Cardiac muscle cell (in vitro differentiated cells and primary cell): Measurements from ENCODE around the gene C11orf52. TPM values are rescaled to one million over a fixed set of nuclear protein-coding genes. Genes with fewer than 3 reads are reported as not detected.
A peak's percentile ranks its signal among the peaks of the same experiment; 100 is the strongest.

Experiments
- DNase-seq, 2 donors: peaks; one replicate each; pipeline versions ENCODE4 v3.0.0 to v3.0.0-alpha.2; 2010 to 2017; ENCODE audit warnings: low read depth in 1 of 2, low spot score in 1 of 2
- H3K27ac ChIP-seq: fragments of 200-600 bp; sonication (generic); 2 replicates; pipeline ENCODE4 v1.5.1; 2016
- H3K27me3 ChIP-seq: fragments of 200-600 bp; sonication (generic); 2 replicates; pipeline ENCODE4 v1.6.0; 2016; ENCODE audit warnings: control low read depth
- H3K36me3 ChIP-seq: fragments of 200-600 bp; sonication (generic); 2 replicates; pipeline ENCODE4 v1.5.1; 2016; ENCODE audit warnings: control low read depth
- H3K4me1 ChIP-seq: fragments of 200-600 bp; sonication (generic); 2 replicates; pipeline ENCODE4 v1.8.1; 2017; ENCODE audit warnings: low read depth, mild to moderate bottlenecking, mixed run types
- H3K4me3 ChIP-seq: fragments of 200-600 bp; sonication (generic); 2 replicates; pipeline ENCODE4 v1.5.1; 2016; ENCODE audit warnings: mild to moderate bottlenecking
- H3K9me3 ChIP-seq: fragments of 200-600 bp; sonication (generic); 2 replicates; pipeline ENCODE4 v1.5.1; 2017; ENCODE audit warnings: low read depth, mild to moderate bottlenecking, control low read depth
- CTCF ChIP-seq: IDR thresholded peaks from 2 replicates; pipeline ENCODE4 v1.5.1; 2012; ENCODE audit warnings: low read depth, mild to moderate bottlenecking, low read length
- polyA plus RNA-seq: library from polyadenylated mRNA; unstranded; fragments of >200 nt; fragmentation: Nextera tagmentation; extraction: Ambion mirVana; gene quantifications from 2 replicates; pipeline ENCODE4 v1.2.1, GENCODE V29; 2016
- total RNA-seq: library from RNA; depleted of rRNA; stranded (reverse); fragments of >200 nt; gene quantifications from 2 replicates; pipeline ENCODE4 v1.2.3, GENCODE V29; 2016

C11orf52 gene
- total and polyA plus RNA-seq, 2 experiments from 2014 or later: 7.4 to 8.5 TPM

DNA sequence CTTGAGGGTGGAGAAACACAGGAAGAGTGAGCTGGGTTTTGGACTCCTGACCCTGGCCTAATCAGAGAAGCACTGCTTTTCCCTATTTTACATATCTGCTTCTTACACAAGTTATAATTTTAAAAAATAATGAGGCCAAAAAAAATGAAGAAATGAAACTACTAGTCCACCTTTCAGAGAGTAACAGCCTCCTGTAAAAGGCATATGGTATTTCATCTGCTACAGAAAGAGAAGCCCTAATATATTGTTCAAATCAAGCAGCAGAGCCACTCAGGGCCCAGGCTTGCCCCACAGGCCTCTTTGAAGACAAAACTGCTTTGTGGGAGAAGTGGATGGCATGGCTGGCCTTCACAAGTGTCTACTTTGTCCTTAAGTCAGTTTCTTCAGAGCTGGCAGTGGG is 28.4 kb downstream of the C11orf52 start:
- DNase-seq: no peak
- no peak overlapping the region for H3K4me3 ChIP-seq
- peaks cover 11% of the 10 kb centered on the region for H3K4me1 ChIP-seq
- no peaks in the 10 kb centered on the region for H3K27me3 ChIP-seq
- no peak for TF ChIP-seq CTCF
- no peaks in the 10 kb centered on the region for H3K9me3 ChIP-seq
- H3K27ac ChIP-seq: peak overlapping the region; percentile 64
- H3K36me3 ChIP-seq: no peaks in the 10 kb centered on the region

- H3K4me1 ChIP-seq: peaks cover 11% of the 10 kb centered on the region
Observed at GRCh38 chr11:111949519-111950426, 31.1 kb downstream of the C11orf52 start.

DNA sequence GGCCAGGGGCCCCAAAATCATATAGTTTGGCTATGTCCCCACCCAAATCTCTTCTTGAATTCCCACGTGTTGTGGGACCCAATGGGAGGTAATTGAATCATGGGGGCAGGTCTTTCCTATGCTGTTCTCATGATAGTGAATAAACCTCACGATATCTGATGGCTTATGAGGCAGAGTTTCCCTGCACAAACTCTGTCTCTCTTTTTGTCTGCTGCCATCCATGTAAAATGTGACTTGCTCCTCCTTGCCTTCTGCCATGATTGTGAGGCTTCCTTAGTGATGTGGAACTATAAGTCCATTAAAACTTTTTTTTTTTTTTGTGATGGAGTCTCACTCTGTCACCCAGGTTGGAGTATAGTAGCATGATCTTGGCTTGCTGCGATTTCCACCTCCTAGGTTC is 32.9 kb downstream of the C11orf52 start:
- H3K36me3 ChIP-seq: no peaks in the 10 kb centered on the region
- no peak overlapping the region for H3K27ac ChIP-seq
- DNase-seq: no peak
- peaks cover 11% of the 10 kb centered on the region for H3K4me1 ChIP-seq
- no peak overlapping the region for H3K4me3 ChIP-seq
- TF ChIP-seq CTCF: no peak
- H3K27me3 ChIP-seq: no peaks in the 10 kb centered on the region
- no peaks in the 10 kb centered on the region for H3K9me3 ChIP-seq

More at GRCh38 chr11:111949519-111950426, 31.1 kb downstream of the C11orf52 start:
- no peak overlapping the region for H3K4me3 ChIP-seq
- no peaks in the 10 kb centered on the region for H3K36me3 ChIP-seq
- no peaks in the 10 kb centered on the region for H3K9me3 ChIP-seq
- H3K27ac ChIP-seq: no peak overlapping the region
- TF ChIP-seq CTCF: no peak
- no peaks in the 10 kb centered on the region for H3K27me3 ChIP-seq
- peak in 1 of 2 donors; percentile 21 for DNase-seq

DNA sequence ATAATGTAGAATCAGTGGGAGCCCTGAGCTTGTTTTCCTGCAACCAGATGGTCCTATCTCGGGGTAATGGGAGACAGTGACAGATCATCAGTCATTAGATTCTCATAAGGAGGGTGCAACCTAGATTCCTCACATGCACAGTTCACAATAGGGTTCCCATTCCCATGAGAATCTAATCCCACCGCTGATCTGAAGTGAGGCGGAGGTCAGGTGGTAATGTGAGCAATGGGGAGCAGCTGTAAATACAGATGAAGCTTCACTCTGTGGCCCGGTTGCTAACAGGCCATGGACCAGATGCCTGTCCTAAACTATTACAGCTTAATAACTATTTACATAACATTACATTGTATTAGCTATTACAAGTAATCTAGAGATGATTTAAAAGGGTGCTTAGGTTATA is 35.4 kb downstream of the C11orf52 start:
- DNase-seq: no peak
- H3K9me3 ChIP-seq: no peaks in the 10 kb centered on the region
- no peaks in the 10 kb centered on the region for H3K36me3 ChIP-seq
- no peak overlapping the region for H3K4me3 ChIP-seq
- H3K27me3 ChIP-seq: no peaks in the 10 kb centered on the region
- peaks cover 5% of the 10 kb centered on the region for H3K4me1 ChIP-seq
- no peak for TF ChIP-seq CTCF
- H3K27ac ChIP-seq: no peak overlapping the region

DNA sequence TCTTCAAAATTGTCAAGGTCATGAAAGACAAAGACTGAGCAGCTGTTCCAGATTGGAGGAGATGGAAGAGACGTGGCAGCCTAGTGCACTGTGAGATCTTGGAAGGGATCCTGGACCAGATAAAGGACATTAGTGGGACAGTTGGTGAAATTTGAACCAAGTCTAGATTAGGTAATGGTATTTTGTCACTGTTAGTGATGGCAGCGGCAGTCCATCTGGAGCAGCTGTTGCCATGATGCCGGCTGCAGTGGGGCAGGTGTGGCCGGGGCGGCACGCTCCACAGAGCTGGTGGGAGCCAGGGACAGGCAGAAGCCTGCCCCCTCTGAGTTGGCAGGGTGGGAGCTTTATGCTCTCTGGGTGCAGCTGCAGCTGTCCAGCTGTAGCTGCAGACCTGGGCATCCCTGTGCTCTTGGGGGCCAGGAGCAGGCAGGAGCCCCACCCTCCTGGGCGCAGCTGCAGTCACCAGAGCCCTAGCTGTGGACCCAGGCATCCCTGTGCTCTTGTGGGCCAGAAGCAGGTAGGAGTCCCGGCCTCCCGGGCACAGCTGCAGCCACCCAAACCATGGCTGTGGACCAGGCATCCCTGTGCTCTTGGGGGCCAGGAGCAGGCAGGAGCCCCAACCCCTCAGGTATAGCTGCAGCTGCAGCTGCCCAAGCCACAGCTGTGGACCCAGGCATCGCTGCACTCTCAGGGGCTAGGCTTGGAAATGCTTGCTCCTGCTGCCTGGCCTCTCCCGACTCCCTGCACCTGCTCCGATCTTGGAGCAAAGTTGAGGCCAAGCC is 39.1 kb downstream of the C11orf52 start:
- no peaks in the 10 kb centered on the region for H3K4me1 ChIP-seq
- no peak for DNase-seq
- no peaks in the 10 kb centered on the region for H3K27me3 ChIP-seq
- TF ChIP-seq CTCF: no peak
- H3K27ac ChIP-seq: no peak overlapping the region
- no peaks in the 10 kb centered on the region for H3K36me3 ChIP-seq
- H3K4me3 ChIP-seq: no peak overlapping the region
- H3K9me3 ChIP-seq: no peaks in the 10 kb centered on the region
